ENCODE data around the gene SNRPA1.
A peak's percentile ranks its signal among the peaks of the same experiment; 100 is the strongest.

The SNRPA1 gene

GRCh38 chr15:101308604-101309435 is 13.8 kb upstream of the SNRPA1 start:
- no CpG with 5 or more reads among the region's 20 CpGs for WGBS (ENCODE audit: insufficient coverage, insufficient read length)
- no peaks in the 10 kb centered on the region for H3K9me3 ChIP-seq (ENCODE audit: control insufficient read depth, insufficient read depth, low read length)
- no peaks in the 10 kb centered on the region; the same call in 1 of the 2 replicates for H3K4me1 ChIP-seq (ENCODE audit: control insufficient read depth, insufficient read depth, low read length)
- H3K4me3 ChIP-seq (ENCODE audit: low read length): no peak overlapping the region
- no peaks in the 10 kb centered on the region; the same call in 1 of the 2 replicates for H3K36me3 ChIP-seq (ENCODE audit: control insufficient read depth, insufficient read depth, low read length)
- no peak overlapping the region for H3K27ac ChIP-seq (ENCODE audit: low read length)
- no peak for DNase-seq (ENCODE audit: low read depth, low spot score)
- no peaks in the 10 kb centered on the region for H3K27me3 ChIP-seq (ENCODE audit: control insufficient read depth, insufficient read depth, low read length)

GRCh38 chr15:101307897-101308603 is 13.0 kb upstream of the SNRPA1 start:
- WGBS (ENCODE audit: insufficient coverage, insufficient read length): no CpG with 5 or more reads among the region's 16 CpGs
- H3K27me3 ChIP-seq (ENCODE audit: control insufficient read depth, insufficient read depth, low read length): no peaks in the 10 kb centered on the region
- no peak for DNase-seq (ENCODE audit: low read depth, low spot score)

GRCh38 chr15:101307048-101307896 is 12.2 kb upstream of the SNRPA1 start:
- H3K36me3 ChIP-seq (ENCODE audit: control insufficient read depth, insufficient read depth, low read length): no peaks in the 10 kb centered on the region; the same call in 1 of the 2 replicates
- no peaks in the 10 kb centered on the region for H3K27me3 ChIP-seq (ENCODE audit: control insufficient read depth, insufficient read depth, low read length)
- H3K27ac ChIP-seq (ENCODE audit: low read length): no peak overlapping the region
- H3K9me3 ChIP-seq (ENCODE audit: control insufficient read depth, insufficient read depth, low read length): no peaks in the 10 kb centered on the region
- no peak overlapping the region for H3K4me3 ChIP-seq (ENCODE audit: low read length)
- WGBS (ENCODE audit: insufficient coverage, insufficient read length): no CpG with 5 or more reads among the region's 24 CpGs
- DNase-seq (ENCODE audit: low read depth, low spot score): no peak
- no peaks in the 10 kb centered on the region; the same call in 1 of the 2 replicates for H3K4me1 ChIP-seq (ENCODE audit: control insufficient read depth, insufficient read depth, low read length)

More at GRCh38 chr15:101307897-101308603, 13.0 kb upstream of the SNRPA1 start:
- H3K27ac ChIP-seq (ENCODE audit: low read length): no peak overlapping the region
- no peaks in the 10 kb centered on the region; the same call in 1 of the 2 replicates for H3K4me1 ChIP-seq (ENCODE audit: control insufficient read depth, insufficient read depth, low read length)
- H3K9me3 ChIP-seq (ENCODE audit: control insufficient read depth, insufficient read depth, low read length): no peaks in the 10 kb centered on the region
- no peaks in the 10 kb centered on the region; the same call in 1 of the 2 replicates for H3K36me3 ChIP-seq (ENCODE audit: control insufficient read depth, insufficient read depth, low read length)
- H3K4me3 ChIP-seq (ENCODE audit: low read length): no peak overlapping the region

GRCh38 chr15:101306341-101307047 is 11.4 kb upstream of the SNRPA1 start:
- no peak overlapping the region for H3K27ac ChIP-seq (ENCODE audit: low read length)

GRCh38 chr15:101305820-101306255 is 10.8 kb upstream of the SNRPA1 start:
- Histone ChIP-seq H3K4me3 (ENCODE audit: low read length) (no peak overlapping the region), H3K36me3 (ENCODE audit: control insufficient read depth, insufficient read depth, low read length) (no peaks in the 10 kb centered on the region; the same call in 1 of the 2 replicates), H3K9me3 (ENCODE audit: control insufficient read depth, insufficient read depth, low read length) (no peaks in the 10 kb centered on the region), H3K27ac (ENCODE audit: low read length) (no peak overlapping the region), H3K27me3 (ENCODE audit: control insufficient read depth, insufficient read depth, low read length) (no peaks in the 10 kb centered on the region), H3K4me1 (ENCODE audit: control insufficient read depth, insufficient read depth, low read length) (no peaks in the 10 kb centered on the region; the same call in 1 of the 2 replicates)
- DNase-seq (ENCODE audit: low read depth, low spot score): no peak
- no CpG with 5 or more reads among the region's 8 CpGs for WGBS (ENCODE audit: insufficient coverage, insufficient read length)

More at GRCh38 chr15:101306341-101307047, 11.4 kb upstream of the SNRPA1 start:
- Histone ChIP-seq H3K36me3 (ENCODE audit: control insufficient read depth, insufficient read depth, low read length) (no peaks in the 10 kb centered on the region; the same call in 1 of the 2 replicates), H3K27me3 (ENCODE audit: control insufficient read depth, insufficient read depth, low read length) (no peaks in the 10 kb centered on the region), H3K4me1 (ENCODE audit: control insufficient read depth, insufficient read depth, low read length) (no peaks in the 10 kb centered on the region; the same call in 1 of the 2 replicates), H3K4me3 (ENCODE audit: low read length) (no peak overlapping the region), H3K9me3 (ENCODE audit: control insufficient read depth, insufficient read depth, low read length) (no peaks in the 10 kb centered on the region)
- no CpG with 5 or more reads among the region's 10 CpGs for WGBS (ENCODE audit: insufficient coverage, insufficient read length)
- no peak for DNase-seq (ENCODE audit: low read depth, low spot score)

- H3K9me3 ChIP-seq (ENCODE audit: control insufficient read depth, insufficient read depth, low read length): no peaks in the 10 kb centered on the region
- no peaks in the 10 kb centered on the region for H3K27me3 ChIP-seq (ENCODE audit: control insufficient read depth, insufficient read depth, low read length)
- no peak for DNase-seq (ENCODE audit: low read depth, low spot score)
- H3K4me3 ChIP-seq (ENCODE audit: low read length): no peak overlapping the region
- no CpG with 5 or more reads among the region's 4 CpGs for WGBS (ENCODE audit: insufficient coverage, insufficient read length)
- H3K36me3 ChIP-seq (ENCODE audit: control insufficient read depth, insufficient read depth, low read length): no peaks in the 10 kb centered on the region; the same call in 1 of the 2 replicates
- no peaks in the 10 kb centered on the region; the same call in 1 of the 2 replicates for H3K4me1 ChIP-seq (ENCODE audit: control insufficient read depth, insufficient read depth, low read length)
- H3K27ac ChIP-seq (ENCODE audit: low read length): no peak overlapping the region
Observed at GRCh38 chr15:101303408-101303807, 8.4 kb upstream of the SNRPA1 start.

- no peak for DNase-seq (ENCODE audit: low read depth, low spot score)
- WGBS (ENCODE audit: insufficient coverage, insufficient read length): no CpG with 5 or more reads among the region's 9 CpGs
- Histone ChIP-seq H3K36me3 (ENCODE audit: control insufficient read depth, insufficient read depth, low read length) (no peaks in the 10 kb centered on the region), H3K4me3 (ENCODE audit: low read length) (no peak overlapping the region), H3K27ac (ENCODE audit: low read length) (no peak overlapping the region), H3K9me3 (ENCODE audit: control insufficient read depth, insufficient read depth, low read length) (no peaks in the 10 kb centered on the region), H3K4me1 (ENCODE audit: control insufficient read depth, insufficient read depth, low read length) (no peaks in the 10 kb centered on the region), H3K27me3 (ENCODE audit: control insufficient read depth, insufficient read depth, low read length) (no peaks in the 10 kb centered on the region)
Observed at GRCh38 chr15:101296418-101297405, 1.7 kb upstream of the SNRPA1 start.

GRCh38 chr15:101295607-101296161 is 636 bp upstream of the SNRPA1 start:
- Histone ChIP-seq H3K27me3 (ENCODE audit: control insufficient read depth, insufficient read depth, low read length) (no peaks in the 10 kb centered on the region), H3K4me3 (ENCODE audit: low read length) (peak overlapping the region; percentile 98; the same call in 1 of the 2 replicates), H3K27ac (ENCODE audit: low read length) (no peak overlapping the region), H3K9me3 (ENCODE audit: control insufficient read depth, insufficient read depth, low read length) (no peaks in the 10 kb centered on the region), H3K4me1 (ENCODE audit: control insufficient read depth, insufficient read depth, low read length) (no peaks in the 10 kb centered on the region), H3K36me3 (ENCODE audit: control insufficient read depth, insufficient read depth, low read length) (no peaks in the 10 kb centered on the region)
- WGBS (ENCODE audit: insufficient coverage, insufficient read length): no CpG with 5 or more reads among the region's 20 CpGs
- no peak for DNase-seq (ENCODE audit: low read depth, low spot score)

Data from iPS DF 6.9 (cell line).